ENCODE measurements around the gene CPXM1.

Gene CPXM1

GRCh38 chr20:2748551-2749342 is 51.7 kb downstream of the CPXM1 start:
- no peak for DNase-seq (ENCODE audit: low read depth)

GRCh38 chr20:2747676-2748235 is 52.7 kb downstream of the CPXM1 start:
- DNase-seq (ENCODE audit: low read depth) = no peak

GRCh38 chr20:2746636-2747265 is 53.7 kb downstream of the CPXM1 start:
- DNase-seq (ENCODE audit: low read depth) = no peak

GRCh38 chr20:2745936-2746635 is 54.3 kb downstream of the CPXM1 start:
- DNase-seq (ENCODE audit: low read depth) = no peak

GRCh38 chr20:2745060-2745910 is 55.1 kb downstream of the CPXM1 start:
- DNase-seq (ENCODE audit: low read depth) = no peak

Data from stimulated activated CD8-positive, alpha-beta memory T cell treated with anti-CD3 and anti-CD28 coated beads, Interleukin-12 subunit alpha, Interleukin-12 subunit beta, amount 100 ng/mL, for 1 hour (primary cell).